IMR-90 (cell line): ENCODE data around the gene LMOD1. TPM values are rescaled to one million over a fixed set of nuclear protein-coding genes. Genes with fewer than 3 reads are reported as not detected.

Experiments
- ATAC-seq: fragments of 200-7000 bp; cut with Tn5 transposase; 2 replicates; pipeline ENCODE4 v1.9.1; 2020; ENCODE audit warnings: low read depth, mild to moderate bottlenecking, moderate library complexity
- BruUV-seq: library from RNA; stranded (reverse); fragments of 400-500 nt; replicated peaks from 2 replicates; lab custom pipeline; 2021; lab: Mats Ljungman, UMichigan
- CTCF ChIA-PET: fragments of 300-600 bp; formaldehyde crosslinking; extraction: SDS; loops from one replicate; lab custom pipeline; 2021; ENCODE audit warnings: antibody characterized with exemption; lab: Yijun Ruan, JAX
- POLR2A ChIA-PET: fragments of 300-600 bp; sonication (Branson Sonifier 250); formaldehyde crosslinking; loops from one replicate; lab custom pipeline; 2022; ENCODE audit warnings: antibody characterized with exemption; ENCODE audit not compliant: unreplicated experiment; lab: Charles Lee
- DNase-seq: peaks from one replicate; pipeline ENCODE4 v3.0.0; 2013
- H2AFZ ChIP-seq: replicated peaks from 2 replicates; pipeline ENCODE3; 2013; ENCODE audit warnings: low read length, mild to moderate bottlenecking; ENCODE audit not compliant: poor library complexity
- H2AK5ac ChIP-seq: 2 replicates; pipeline ENCODE4 v1.6.1; 2013; ENCODE audit warnings: low read depth, low read length, inconsistent platforms
- H2AK9ac ChIP-seq: replicated peaks from 2 replicates; pipeline ENCODE3; 2013; ENCODE audit warnings: mild to moderate bottlenecking, low read depth, low read length, moderate library complexity; ENCODE audit not compliant: poor library complexity
- H2BK120ac ChIP-seq: 2 replicates; pipeline ENCODE4 v1.6.1; 2013; ENCODE audit warnings: low read depth, low read length, inconsistent platforms
- H2BK15ac ChIP-seq: 3 replicates; pipeline ENCODE4 v1.6.1; 2013; ENCODE audit warnings: low read depth, low read length, inconsistent platforms
- H2BK20ac ChIP-seq: 2 replicates; pipeline ENCODE4 v1.6.1; 2013; ENCODE audit warnings: low read depth, mild to moderate bottlenecking, inconsistent platforms, low read length, moderate library complexity
- H2BK5ac ChIP-seq: 2 replicates; pipeline ENCODE4 v1.6.1; 2013; ENCODE audit warnings: mild to moderate bottlenecking, low read depth, low read length, inconsistent platforms; ENCODE audit not compliant: poor library complexity, severe bottlenecking
- H3K14ac ChIP-seq: replicated peaks from 2 replicates; pipeline ENCODE4 v1.6.1; 2013; ENCODE audit warnings: low read depth, low read length, inconsistent platforms
- H3K18ac ChIP-seq: 2 replicates; pipeline ENCODE4 v1.6.1; 2013; ENCODE audit warnings: low read depth, low read length, control low read depth
- H3K23ac ChIP-seq: 2 replicates; pipeline ENCODE4 v1.6.1; 2013; ENCODE audit warnings: low read depth, low read length, inconsistent platforms
- H3K27ac ChIP-seq: 2 replicates; pipeline ENCODE4 v1.5.1; 2013; ENCODE audit warnings: mild to moderate bottlenecking, control low read depth, low read length; ENCODE audit not compliant: insufficient read depth
- H3K27me3 ChIP-seq: 2 replicates; pipeline ENCODE4 v1.6.1; 2013; ENCODE audit warnings: low read length; ENCODE audit not compliant: control insufficient read depth, insufficient read depth
- H3K36me3 ChIP-seq: 2 replicates; pipeline ENCODE4 v1.6.1; 2013; ENCODE audit warnings: low read length, mixed read lengths; ENCODE audit not compliant: control insufficient read depth, insufficient read depth
- H3K4ac ChIP-seq: 2 replicates; pipeline ENCODE4 v1.6.1; 2013; ENCODE audit warnings: low read depth, low read length, inconsistent platforms
- H3K4me1 ChIP-seq: 2 replicates; pipeline ENCODE4 v1.6.1; 2013; ENCODE audit warnings: low read length, mixed read lengths; ENCODE audit not compliant: control insufficient read depth, insufficient read depth
- H3K4me2 ChIP-seq: 2 replicates; pipeline ENCODE4 v1.6.1; 2013; ENCODE audit warnings: low read depth, mild to moderate bottlenecking, control low read depth, low read length, moderate library complexity
- H3K4me3 ChIP-seq: 2 replicates; pipeline ENCODE4 v1.5.1; 2013; ENCODE audit warnings: low read depth, mild to moderate bottlenecking, control low read depth, low read length, moderate library complexity; ENCODE audit not compliant: insufficient read depth
- H3K56ac ChIP-seq: 2 replicates; pipeline ENCODE4 v1.6.1; 2013; ENCODE audit warnings: low read length, inconsistent platforms; ENCODE audit not compliant: insufficient read depth; ENCODE audit errors: extremely low read depth
- H3K79me1 ChIP-seq, 2 experiments: 2 replicates each; pipeline ENCODE4 v1.6.1; 2013; ENCODE audit warnings: low read length in 2 of 2, inconsistent platforms in 1 of 2, low read depth in 1 of 2
- H3K9ac ChIP-seq: 2 replicates; pipeline ENCODE4 v1.6.1; 2013; ENCODE audit warnings: low read depth, low read length, control low read depth
- H3K9me1 ChIP-seq: 2 replicates; pipeline ENCODE4 v1.6.1; 2013; ENCODE audit warnings: low read length, inconsistent platforms; ENCODE audit not compliant: insufficient read depth
- H3K9me3 ChIP-seq: 2 replicates; pipeline ENCODE4 v1.6.1; 2013; ENCODE audit warnings: low read length; ENCODE audit not compliant: control insufficient read depth, insufficient read depth
- H4K20me1 ChIP-seq: 2 replicates; pipeline ENCODE4 v1.6.1; 2013; ENCODE audit warnings: low read length, inconsistent platforms; ENCODE audit not compliant: insufficient read depth
- H4K5ac ChIP-seq: 2 replicates; pipeline ENCODE4 v1.6.1; 2013; ENCODE audit warnings: mild to moderate bottlenecking, low read depth, low read length, control low read depth
- H4K8ac ChIP-seq, 2 experiments: 2 replicates each; pipeline ENCODE4 v1.6.1; 2013; ENCODE audit warnings: low read depth in 2 of 2, low read length in 2 of 2, control low read depth in 1 of 2, inconsistent platforms in 1 of 2
- H4K91ac ChIP-seq: 2 replicates; pipeline ENCODE4 v1.6.1; 2013; ENCODE audit warnings: low read depth, low read length, inconsistent platforms; ENCODE audit not compliant: insufficient read depth
- SMC3 ChIP-seq: fragments of 150-350 bp; IDR thresholded peaks from 2 replicates; pipeline ENCODE4 v1.6.1; 2016; ENCODE audit warnings: low read depth, mild to moderate bottlenecking, antibody characterized with exemption, low read length, moderate library complexity
- WGBS, 2 experiments: methylation state at CpG; one replicate each; pipeline versions ENCODE4 v1.1.5 to v1.1.7; 2013; ENCODE audit warnings: missing lambda C conversion rate in 2 of 2; ENCODE audit not compliant: insufficient read length in 1 of 2; ENCODE audit errors: extremely low coverage in 2 of 2; 5-methylcytosine and 5-hydroxymethylcytosine counted together
- dilution Hi-C: fragments of 300-500 bp; cut with HindIII; formaldehyde crosslinking; loops from one replicate; pipeline ENCODE4 v1.14.3; 2018; ENCODE audit warnings: low sequenced_read_pairs; ENCODE audit not compliant: unreplicated experiment
- in situ Hi-C: fragments of 300-500 bp; cut with MboI; formaldehyde crosslinking; loops from 3 replicates; pipeline ENCODE4 v1.14.3; 2019; ENCODE audit warnings: low sequenced_read_pairs, inconsistent platforms, mixed read lengths
- intact Hi-C: fragments of 100-400 bp; cut with micrococcal nuclease; formaldehyde crosslinking; loops from 2 replicates; pipeline ENCODE4 v1.10.0; 2022
- polyA plus RNA-seq, 3 experiments: library from polyadenylated mRNA; depleted of rRNA; stranded (reverse); fragments of >200 nt; gene quantifications; 2 replicates each; pipeline ENCODE4 v1.2.3, GENCODE V29; 2012; ENCODE audit warnings: low replicate concordance in 1 of 3
- total RNA-seq: library from RNA; depleted of rRNA; stranded (reverse); fragments of >200 nt; gene quantifications from 2 replicates; pipeline ENCODE4 v1.2.3, GENCODE V29; 2012
- TF ChIP-seq, protein P1 (sequence below): fragments of 150-350 bp; IDR thresholded peaks from 2 replicates; pipeline ENCODE4 v1.6.1; 2016; ENCODE audit warnings: low read depth, mild to moderate bottlenecking, low read length, moderate library complexity, borderline replicate concordance

Gene LMOD1
- total and polyA plus RNA-seq, 2 of the 4 experiments (the other 2 are of a cell fraction) = 51.7 to 53.2 TPM

GRCh38 chr1:201886103-201886885 is 60.1 kb downstream of the LMOD1 start:
- no peak for TF ChIP-seq SMC3
- TF ChIP-seq, protein P1, sequence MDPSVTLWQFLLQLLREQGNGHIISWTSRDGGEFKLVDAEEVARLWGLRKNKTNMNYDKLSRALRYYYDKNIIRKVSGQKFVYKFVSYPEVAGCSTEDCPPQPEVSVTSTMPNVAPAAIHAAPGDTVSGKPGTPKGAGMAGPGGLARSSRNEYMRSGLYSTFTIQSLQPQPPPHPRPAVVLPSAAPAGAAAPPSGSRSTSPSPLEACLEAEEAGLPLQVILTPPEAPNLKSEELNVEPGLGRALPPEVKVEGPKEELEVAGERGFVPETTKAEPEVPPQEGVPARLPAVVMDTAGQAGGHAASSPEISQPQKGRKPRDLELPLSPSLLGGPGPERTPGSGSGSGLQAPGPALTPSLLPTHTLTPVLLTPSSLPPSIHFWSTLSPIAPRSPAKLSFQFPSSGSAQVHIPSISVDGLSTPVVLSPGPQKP = no peak
- Histone ChIP-seq H2AFZ (no peak overlapping the region), H2AK5ac (no peak overlapping the region), H3K9me3 (no peaks in the 10 kb centered on the region), H2BK5ac (no peak overlapping the region), H3K27ac (no peak overlapping the region), H3K36me3 (peaks cover 2% of the 10 kb centered on the region), H2AK9ac (no peak overlapping the region), H3K23ac (no peak overlapping the region), H3K9me1 (peaks cover 37% of the 10 kb centered on the region), H2BK120ac (no peak overlapping the region), H4K91ac (no peak overlapping the region), H3K4ac (no peak overlapping the region), H2BK20ac (no peak overlapping the region), H3K56ac (no peak overlapping the region), H4K5ac (no peak overlapping the region), H3K14ac (no peak overlapping the region), H3K79me1 (peaks cover 3 to 21% of the 10 kb centered on the region in 2 experiments; a peak in 3 of 4 replicates), H3K4me3 (no peak overlapping the region), H3K4me2 (no peak overlapping the region), H3K4me1 (peaks cover 30% of the 10 kb centered on the region), H3K27me3 (no peaks in the 10 kb centered on the region), H4K20me1 (no peaks in the 10 kb centered on the region; the same call in 1 of the 2 replicates), H2BK15ac (no peak overlapping the region), H3K9ac (no peak overlapping the region), H4K8ac (no peak overlapping the region), H3K18ac (no peak overlapping the region)
- WGBS, 2 experiments = 88% methylated on average over 2 of the region's 9 CpGs; no CpG with 5 or more reads in 1 of the 2 experiments
- no TSS peak for BruUV-seq
- DNase-seq (no peak), ATAC-seq (no peak)
- ChIA-PET CTCF (interaction anchor here (0.6 kb wide), 1 partner anchor 11 kb away, joined by 4 read pairs; no protein-coding TSS in a partner anchor), POLR2A (no interaction called here)
- dilution Hi-C loops (no loop called here), intact Hi-C loops (loop anchor here (10.0 kb wide), 1 partner anchor 229 kb away; no protein-coding TSS in a partner anchor), in situ Hi-C loops (no loop called here)
